Muscle of leg (tissue), 11 donors: ENCODE measurements around the gene SLC16A12. TPM values are rescaled to one million over a fixed set of nuclear protein-coding genes. Genes with fewer than 3 reads are reported as not detected.

Experiments used
- DNase-seq: peaks from one replicate; pipeline ENCODE4 v3.0.0; 2013
- H3K27ac ChIP-seq: one replicate; pipeline ENCODE4 v1.5.1; 2013; ENCODE audit warnings: mild to moderate bottlenecking, low read length, control low read depth
- H3K27me3 ChIP-seq: one replicate; pipeline ENCODE4 v1.6.1; 2013; ENCODE audit warnings: low read length; ENCODE audit not compliant: control insufficient read depth, insufficient read depth
- H3K36me3 ChIP-seq: one replicate; pipeline ENCODE4 v1.6.1; 2013; ENCODE audit warnings: low read length; ENCODE audit not compliant: control insufficient read depth, insufficient read depth
- H3K4me1 ChIP-seq: one replicate; pipeline ENCODE4 v1.6.1; 2013; ENCODE audit warnings: low read length; ENCODE audit not compliant: control insufficient read depth, insufficient read depth
- H3K4me3 ChIP-seq: one replicate; pipeline ENCODE4 v1.5.1; 2013; ENCODE audit warnings: low read length, control low read depth
- H3K9me3 ChIP-seq: replicated peaks from 2 replicates; pipeline ENCODE4 v1.6.1; 2013; ENCODE audit warnings: low read depth, low read length; ENCODE audit not compliant: control insufficient read depth
- WGBS: methylation state at CpG from one replicate; pipeline ENCODE4 v1.1.5; 2013; ENCODE audit warnings: missing lambda C conversion rate; ENCODE audit not compliant: insufficient coverage; 5-methylcytosine and 5-hydroxymethylcytosine counted together
- polyA plus RNA-seq, 8 donors: library from polyadenylated mRNA; unstranded; fragments of 120-200 nt; gene quantifications; one replicate each; pipeline versions ENCODE4 v1.2.1 to v1.2.3, GENCODE V29; 2013; ENCODE audit warnings: inconsistent platforms in 1 of 8, low replicate concordance in 1 of 8; ENCODE audit not compliant: insufficient read length in 8 of 8, insufficient read depth in 1 of 8
- total RNA-seq: library from RNA; stranded (reverse); fragments of 120-200 nt; gene quantifications from one replicate; pipeline ENCODE4 v1.2.4, GENCODE V29; 2013

The SLC16A12 gene
- total and polyA plus RNA-seq, 9 donors, result 0.67 to 2.3 (median 1.5) TPM

- peak overlapping the region; percentile 60 for H3K27ac ChIP-seq
- no peaks in the 10 kb centered on the region for H3K9me3 ChIP-seq
- DNase-seq, result peak; percentile 78
- no peaks in the 10 kb centered on the region for H3K27me3 ChIP-seq
- H3K4me3 ChIP-seq, result no peak overlapping the region
- WGBS, result no CpG with 5 or more reads among the region's 2 CpGs
- no peaks in the 10 kb centered on the region for H3K36me3 ChIP-seq
- H3K4me1 ChIP-seq, result peaks cover 12% of the 10 kb centered on the region
These were observed 60.3 kb downstream of the SLC16A12 start for GRCh38 chr10:89475125-89475524.

DNA sequence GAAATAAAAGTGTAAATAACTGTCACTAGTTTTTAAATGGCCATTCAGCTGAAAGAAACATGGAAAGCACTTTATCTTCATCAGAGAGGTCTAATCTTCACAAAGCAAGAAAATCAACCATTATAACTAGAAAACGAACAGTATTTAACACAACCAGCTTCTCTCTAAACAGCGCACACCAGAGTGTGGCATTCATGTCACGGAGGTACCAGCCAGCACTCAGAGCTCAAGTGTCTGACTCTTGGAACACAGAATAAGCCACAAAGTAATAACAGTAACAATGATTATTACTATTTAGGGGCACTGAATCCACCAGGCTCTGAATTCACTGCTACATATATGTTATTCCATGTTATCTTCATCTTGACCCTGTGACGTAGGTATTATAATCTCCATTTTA, 60.9 kb downstream of the SLC16A12 start:
- Histone ChIP-seq H3K4me1 (peaks cover 12% of the 10 kb centered on the region), H3K4me3 (no peak overlapping the region), H3K27ac (no peak overlapping the region), H3K9me3 (no peaks in the 10 kb centered on the region), H3K36me3 (no peaks in the 10 kb centered on the region), H3K27me3 (no peaks in the 10 kb centered on the region)
- no peak for DNase-seq
- WGBS, result 60% methylated on average over 1 of the region's 4 CpGs

DNA sequence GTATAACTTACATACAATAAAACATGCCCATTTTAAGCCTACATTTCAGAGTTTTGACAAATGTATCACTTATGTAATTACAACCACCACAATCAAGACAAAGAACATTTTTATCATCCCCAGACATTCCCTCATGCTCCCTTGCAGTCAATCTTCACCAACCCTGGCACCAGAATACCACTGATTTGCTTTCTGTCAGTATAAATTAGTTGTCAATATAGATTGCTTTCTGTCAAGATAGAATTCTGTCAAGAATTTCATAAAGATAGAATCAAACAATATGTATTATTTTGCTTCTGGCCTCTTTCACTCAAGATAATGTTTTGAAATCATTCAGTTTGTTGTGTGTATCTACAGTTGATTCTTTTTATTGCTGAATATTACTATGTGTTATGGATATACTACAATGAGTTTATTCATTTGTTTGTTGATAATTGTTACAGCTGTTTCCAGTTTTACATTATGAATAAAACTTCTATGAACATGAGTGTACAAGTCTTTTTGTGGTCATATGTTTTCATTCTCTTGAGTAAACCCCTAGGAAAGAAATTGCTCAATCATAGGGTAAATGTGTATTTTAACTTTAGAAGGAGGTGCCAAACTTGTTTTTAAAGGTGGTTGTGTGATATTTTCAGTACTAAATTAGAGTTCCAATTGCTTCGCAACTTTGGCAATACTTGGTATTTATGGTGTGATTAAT, 64.1 kb downstream of the SLC16A12 start:
- no peaks in the 10 kb centered on the region for H3K36me3 ChIP-seq
- H3K27me3 ChIP-seq, result no peaks in the 10 kb centered on the region
- peaks cover 3% of the 10 kb centered on the region for H3K4me1 ChIP-seq
- WGBS, result no CpG with 5 or more reads among the region's 1 CpG
- H3K27ac ChIP-seq, result no peak overlapping the region
- no peak overlapping the region for H3K4me3 ChIP-seq
- no peak for DNase-seq
- no peaks in the 10 kb centered on the region for H3K9me3 ChIP-seq

- Histone ChIP-seq H3K4me3 (no peak overlapping the region), H3K9me3 (no peaks in the 10 kb centered on the region), H3K27ac (no peak overlapping the region), H3K27me3 (no peaks in the 10 kb centered on the region), H3K4me1 (no peaks in the 10 kb centered on the region), H3K36me3 (no peaks in the 10 kb centered on the region)
- no peak for DNase-seq
- WGBS, result no CpG with 5 or more reads among the region's 2 CpGs
These were observed 64.8 kb downstream of the SLC16A12 start for GRCh38 chr10:89470628-89471027.

- Histone ChIP-seq H3K4me1 (no peaks in the 10 kb centered on the region), H3K36me3 (no peaks in the 10 kb centered on the region), H3K27ac (no peak overlapping the region), H3K4me3 (no peak overlapping the region), H3K9me3 (no peaks in the 10 kb centered on the region), H3K27me3 (no peaks in the 10 kb centered on the region)
- no peak for DNase-seq
These were observed 65.9 kb downstream of the SLC16A12 start for GRCh38 chr10:89469517-89469916.

DNA sequence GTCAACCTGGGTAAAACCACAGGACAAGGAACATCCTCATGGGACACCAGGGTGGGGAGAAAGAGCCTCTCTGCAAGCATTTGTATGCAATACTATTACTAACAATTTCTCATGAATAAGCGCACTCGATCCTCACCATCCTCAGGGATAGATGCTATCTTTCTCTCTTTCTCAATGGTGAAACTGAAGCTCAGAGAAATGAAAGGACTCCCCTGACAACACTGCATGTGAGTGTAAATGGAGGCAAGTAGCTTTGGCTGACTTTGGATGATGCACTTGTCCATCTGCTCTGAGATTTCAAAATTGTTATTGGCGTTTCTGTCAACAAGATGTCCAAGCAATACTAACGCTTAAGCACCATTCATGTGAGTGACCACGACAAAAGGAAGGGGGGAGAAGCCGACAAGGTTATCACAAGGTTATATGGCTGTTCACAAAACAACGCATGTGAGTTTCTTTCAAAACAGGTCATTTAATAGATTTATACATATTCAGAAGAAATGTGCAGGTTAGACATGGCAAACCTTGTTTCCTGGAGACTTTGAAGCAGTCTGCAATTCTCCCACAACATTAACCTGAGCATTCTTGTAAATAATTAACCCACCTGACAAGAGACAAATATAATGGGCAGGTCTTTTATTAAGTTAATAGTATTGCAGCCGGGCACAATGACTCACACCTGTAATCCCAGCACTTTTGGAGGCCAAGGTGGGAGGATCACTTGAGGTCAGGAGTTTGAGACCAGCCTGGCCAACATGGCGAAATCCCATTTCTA, 67.0 kb downstream of the SLC16A12 start:
- no peaks in the 10 kb centered on the region for H3K36me3 ChIP-seq
- H3K27me3 ChIP-seq, result no peaks in the 10 kb centered on the region
- no peak for DNase-seq
- WGBS, result 100% methylated on average over 3 of the region's 9 CpGs
- H3K27ac ChIP-seq, result no peak overlapping the region
- no peak overlapping the region for H3K4me3 ChIP-seq
- H3K4me1 ChIP-seq, result no peaks in the 10 kb centered on the region
- no peaks in the 10 kb centered on the region for H3K9me3 ChIP-seq

GRCh38 chr10:89466599-89467035, 68.8 kb downstream of the SLC16A12 start:
- DNase-seq, result peak; percentile 39
- Histone ChIP-seq H3K27ac (no peak overlapping the region), H3K36me3 (no peaks in the 10 kb centered on the region), H3K4me3 (no peak overlapping the region), H3K4me1 (no peaks in the 10 kb centered on the region), H3K27me3 (no peaks in the 10 kb centered on the region), H3K9me3 (no peaks in the 10 kb centered on the region)
- no CpG with 5 or more reads among the region's 3 CpGs for WGBS

GRCh38 chr10:89465196-89465595, 70.2 kb downstream of the SLC16A12 start:
- Histone ChIP-seq H3K4me3 (no peak overlapping the region), H3K27me3 (no peaks in the 10 kb centered on the region), H3K4me1 (no peaks in the 10 kb centered on the region), H3K27ac (no peak overlapping the region), H3K9me3 (no peaks in the 10 kb centered on the region), H3K36me3 (no peaks in the 10 kb centered on the region)
- DNase-seq, result no peak
- WGBS, result no CpG with 5 or more reads among the region's 2 CpGs

DNA sequence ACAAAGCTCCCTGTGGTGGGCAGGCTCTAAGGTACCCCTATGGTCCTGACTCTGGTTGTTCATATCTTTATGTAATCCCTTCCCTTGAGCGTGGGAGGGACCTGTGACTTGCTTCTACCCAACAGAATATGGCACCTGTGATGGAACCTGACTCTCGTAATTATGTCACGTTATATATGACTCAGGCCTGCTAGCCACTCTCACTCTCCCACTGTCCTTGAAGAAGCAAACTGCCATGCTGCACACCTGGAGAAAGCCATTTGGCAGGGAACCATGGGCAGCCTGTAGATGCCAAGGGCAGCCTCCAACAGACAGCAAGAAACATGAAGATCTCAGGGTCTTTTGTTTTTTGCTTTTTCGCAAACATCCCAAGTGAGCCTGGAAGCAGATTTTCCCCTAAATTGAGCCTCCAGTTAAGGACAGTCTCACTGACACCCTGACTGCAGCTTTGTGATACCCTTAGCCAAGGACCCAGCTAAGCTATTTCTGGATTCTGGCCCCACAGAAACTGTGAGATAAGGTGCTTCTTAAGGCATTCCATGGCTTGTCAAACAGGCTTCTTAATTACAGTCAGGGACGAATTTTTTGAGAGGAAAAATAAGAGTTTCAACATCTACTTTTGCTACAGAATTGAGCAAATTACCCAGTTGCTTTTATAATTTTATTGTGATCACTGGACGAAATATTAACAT, 71.4 kb downstream of the SLC16A12 start:
- Histone ChIP-seq H3K27ac (no peak overlapping the region), H3K36me3 (no peaks in the 10 kb centered on the region), H3K4me1 (no peaks in the 10 kb centered on the region), H3K4me3 (no peak overlapping the region), H3K27me3 (no peaks in the 10 kb centered on the region), H3K9me3 (no peaks in the 10 kb centered on the region)
- no peak for DNase-seq
- WGBS, result 100% methylated on average over 2 of the region's 6 CpGs

GRCh38 chr10:89458784-89459183, 76.6 kb downstream of the SLC16A12 start:
- Histone ChIP-seq H3K27me3 (no peaks in the 10 kb centered on the region), H3K27ac (no peak overlapping the region), H3K4me1 (no peaks in the 10 kb centered on the region), H3K4me3 (no peak overlapping the region), H3K9me3 (no peaks in the 10 kb centered on the region), H3K36me3 (no peaks in the 10 kb centered on the region)
- DNase-seq, result no peak
- 100% methylated on average over 1 of the region's 1 CpG for WGBS
